Prostate gland (tissue), 2 donors: ENCODE data around the gene CYS1. TPM values are rescaled to one million over a fixed set of nuclear protein-coding genes. Genes with fewer than 3 reads are reported as not detected.

Experiments
- DNase-seq: peaks from one replicate; pipeline ENCODE4 v3.0.0-alpha.2; 2019; ENCODE audit warnings: low spot score
- H3K27ac ChIP-seq, 2 donors: fragments of 200-600 bp; sonication (generic); 2 replicates each; pipeline ENCODE4 v1.5.1; 2017 to 2019
- H3K27me3 ChIP-seq: fragments of 200-600 bp; sonication (generic); replicated peaks from 2 replicates; pipeline ENCODE4 v1.5.1; 2019; ENCODE audit not compliant: insufficient read depth
- H3K36me3 ChIP-seq, 2 donors: fragments of 200-600 bp; sonication (generic); 1 replicate in 1 of 2; 2 replicates in 1 of 2; pipeline versions ENCODE4 v1.5.1 to v1.8.1; 2017 to 2019
- H3K4me1 ChIP-seq: fragments of 200-600 bp; sonication (generic); replicated peaks from 2 replicates; pipeline ENCODE4 v1.5.1; 2019
- H3K4me3 ChIP-seq, 2 donors: fragments of 200-600 bp; sonication (generic); 2 replicates each; pipeline ENCODE4 v1.5.1; 2017 to 2019
- H3K9me3 ChIP-seq: fragments of 200-600 bp; sonication (generic); 2 replicates; pipeline ENCODE4 v1.5.1; 2017
- POLR2A ChIP-seq: fragments of 450-650 bp; IDR thresholded peaks from one replicate; pipeline ENCODE4 v1.6.1; 2016; ENCODE audit warnings: antibody characterized with exemption, mild to moderate bottlenecking
- POLR2AphosphoS5 ChIP-seq: sonication (generic); formaldehyde crosslinking; IDR thresholded peaks from one replicate; pipeline ENCODE4 v1.6.1; 2017; ENCODE audit warnings: antibody characterized with exemption
- WGBS: methylation state at CpG from one replicate; pipeline ENCODE4 v1.1.5; 2018; 5-methylcytosine and 5-hydroxymethylcytosine counted together
- intact Hi-C: fragments of 100-400 bp; cut with DNase I; formaldehyde crosslinking; loops from one replicate; pipeline ENCODE4 v1.14.2; 2022
- total RNA-seq, 2 donors: library from RNA; depleted of rRNA; stranded (reverse); fragments of >200 nt; gene quantifications; one replicate each; pipeline ENCODE4 v1.1.0, GENCODE V29; 2016
- TF ChIP-seq, protein P1 (sequence below), 4 experiments: fragments of 200-600 bp in 2 of 4; fragments of 450-650 bp in 2 of 4; sonication (generic) in 2 of 4; IDR thresholded peaks; 1 replicate in 3 of 4; 2 replicates in 1 of 4; pipeline ENCODE4 v1.5.1; 2016 to 2019; ENCODE audit warnings: antibody characterized with exemption in 4 of 4, mild to moderate bottlenecking in 2 of 4, moderate library complexity in 2 of 4

CYS1 gene
- total RNA-seq, 2 donors from 2014 or later, result 1.5 to 5.2 TPM

DNA sequence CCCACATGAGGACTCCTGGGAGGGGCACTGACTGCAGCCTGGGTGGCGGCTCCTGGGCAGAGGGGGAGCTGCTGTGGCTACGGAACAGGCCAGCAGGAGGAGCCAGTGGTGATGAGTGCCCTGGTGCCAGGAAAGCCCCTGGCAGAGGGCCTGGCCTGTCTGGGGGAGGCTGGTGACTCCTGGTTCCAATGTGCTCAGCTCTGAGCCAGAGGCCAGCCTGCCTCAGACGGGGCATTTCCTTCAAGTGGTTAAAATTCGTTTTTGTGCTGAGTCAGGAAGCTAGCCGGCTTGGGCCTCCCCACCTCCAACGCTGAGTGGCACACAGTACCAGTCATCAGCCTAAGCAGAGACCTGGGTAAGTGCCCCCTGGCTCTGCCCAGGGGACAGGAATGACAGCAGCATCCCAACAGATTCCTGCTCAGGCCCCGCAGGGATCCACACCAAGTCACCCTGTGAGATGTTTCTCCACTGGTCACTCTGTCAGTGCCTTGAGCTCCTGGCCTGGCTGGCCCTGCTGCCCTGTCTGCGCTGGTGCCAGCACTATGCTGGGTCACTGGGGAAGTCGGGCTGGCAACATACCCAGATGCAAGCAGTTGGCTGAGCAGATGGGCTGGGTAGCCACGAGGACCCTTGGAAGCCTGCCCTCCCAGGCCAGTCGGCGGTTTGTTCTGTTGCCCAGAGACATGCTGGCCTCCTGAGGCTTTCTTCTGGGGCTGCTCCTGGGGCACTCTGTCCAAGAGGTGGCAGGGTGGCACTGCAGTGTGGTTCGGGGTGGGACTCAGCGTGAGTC, 43.9 kb downstream of the CYS1 start:
- Histone ChIP-seq H3K27ac (peak overlapping the region; percentile 14 to 19), H3K27me3 (no peaks in the 10 kb centered on the region), H3K9me3 (no peaks in the 10 kb centered on the region), H3K4me3 (no peak overlapping the region), H3K4me1 (no peaks in the 10 kb centered on the region), H3K36me3 (no peaks in the 10 kb centered on the region)
- WGBS, result 37% methylated on average over 14 of the region's 14 CpGs
- intact Hi-C loops, result no loop called here
- TF ChIP-seq POLR2AphosphoS5, result no peak
- TF ChIP-seq, protein P1, sequence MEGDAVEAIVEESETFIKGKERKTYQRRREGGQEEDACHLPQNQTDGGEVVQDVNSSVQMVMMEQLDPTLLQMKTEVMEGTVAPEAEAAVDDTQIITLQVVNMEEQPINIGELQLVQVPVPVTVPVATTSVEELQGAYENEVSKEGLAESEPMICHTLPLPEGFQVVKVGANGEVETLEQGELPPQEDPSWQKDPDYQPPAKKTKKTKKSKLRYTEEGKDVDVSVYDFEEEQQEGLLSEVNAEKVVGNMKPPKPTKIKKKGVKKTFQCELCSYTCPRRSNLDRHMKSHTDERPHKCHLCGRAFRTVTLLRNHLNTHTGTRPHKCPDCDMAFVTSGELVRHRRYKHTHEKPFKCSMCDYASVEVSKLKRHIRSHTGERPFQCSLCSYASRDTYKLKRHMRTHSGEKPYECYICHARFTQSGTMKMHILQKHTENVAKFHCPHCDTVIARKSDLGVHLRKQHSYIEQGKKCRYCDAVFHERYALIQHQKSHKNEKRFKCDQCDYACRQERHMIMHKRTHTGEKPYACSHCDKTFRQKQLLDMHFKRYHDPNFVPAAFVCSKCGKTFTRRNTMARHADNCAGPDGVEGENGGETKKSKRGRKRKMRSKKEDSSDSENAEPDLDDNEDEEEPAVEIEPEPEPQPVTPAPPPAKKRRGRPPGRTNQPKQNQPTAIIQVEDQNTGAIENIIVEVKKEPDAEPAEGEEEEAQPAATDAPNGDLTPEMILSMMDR (IDR thresholded peaks at IDR 0.05), result peak in 2 of 4 experiments; percentile 13 to 58
- DNase-seq, result no peak

DNA sequence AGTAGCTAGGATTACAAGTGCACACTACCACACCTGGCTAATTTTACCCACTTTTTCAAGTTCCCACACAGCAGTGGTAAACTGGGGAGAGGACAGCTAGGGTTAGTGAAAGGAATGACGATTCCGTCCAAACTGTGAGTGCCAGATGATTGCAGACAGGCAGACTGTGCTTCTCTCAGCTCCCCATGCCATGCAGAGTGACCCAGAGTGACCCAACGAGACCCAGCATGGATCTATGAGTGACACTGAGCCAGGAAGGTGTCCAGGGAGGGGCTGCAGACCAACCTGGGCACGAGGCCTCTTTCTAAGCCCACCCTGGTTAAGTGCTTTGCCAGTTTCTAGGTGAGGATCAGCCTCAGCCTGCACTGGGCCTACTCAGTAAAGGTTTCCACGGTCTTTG, 44.6 kb downstream of the CYS1 start:
- Histone ChIP-seq H3K9me3 (no peaks in the 10 kb centered on the region), H3K4me3 (no peak overlapping the region), H3K36me3 (no peaks in the 10 kb centered on the region), H3K4me1 (no peaks in the 10 kb centered on the region), H3K27ac (no peak overlapping the region), H3K27me3 (no peaks in the 10 kb centered on the region)
- no peak for TF ChIP-seq POLR2A
- TF ChIP-seq, protein P1 (IDR thresholded peaks at IDR 0.05), result no peak
- TF ChIP-seq POLR2AphosphoS5, result no peak
- 64% methylated on average over 5 of the region's 5 CpGs for WGBS
- intact Hi-C loops, result no loop called here
- DNase-seq, result no peak

DNA sequence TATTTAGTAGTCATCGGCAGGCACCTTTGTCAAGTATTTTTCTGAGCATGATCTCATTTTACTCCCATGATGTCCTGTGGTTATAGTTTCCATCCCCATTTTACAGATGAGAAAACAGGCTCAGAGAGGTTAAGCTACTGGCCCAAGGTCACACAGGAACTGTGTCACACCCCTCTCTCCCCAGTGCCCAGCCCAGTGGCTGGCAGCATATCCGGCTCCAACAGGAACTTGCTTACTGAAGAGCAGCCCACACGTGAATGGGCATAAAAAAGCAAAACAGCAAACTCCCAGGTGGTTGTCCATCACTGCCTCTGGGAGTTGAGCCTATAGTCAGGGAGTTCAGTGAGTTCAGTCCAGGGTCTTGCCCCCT, 45.2 kb downstream of the CYS1 start:
- TF ChIP-seq, protein P1 (IDR thresholded peaks at IDR 0.05), result no peak
- TF ChIP-seq POLR2AphosphoS5 (no peak), POLR2A (no peak)
- intact Hi-C loops, result no loop called here
- 69% methylated on average over 3 of the region's 3 CpGs for WGBS
- Histone ChIP-seq H3K27me3 (no peaks in the 10 kb centered on the region), H3K4me1 (no peaks in the 10 kb centered on the region), H3K4me3 (no peak overlapping the region), H3K36me3 (no peaks in the 10 kb centered on the region), H3K27ac (no peak overlapping the region), H3K9me3 (no peaks in the 10 kb centered on the region)
- no peak for DNase-seq

DNA sequence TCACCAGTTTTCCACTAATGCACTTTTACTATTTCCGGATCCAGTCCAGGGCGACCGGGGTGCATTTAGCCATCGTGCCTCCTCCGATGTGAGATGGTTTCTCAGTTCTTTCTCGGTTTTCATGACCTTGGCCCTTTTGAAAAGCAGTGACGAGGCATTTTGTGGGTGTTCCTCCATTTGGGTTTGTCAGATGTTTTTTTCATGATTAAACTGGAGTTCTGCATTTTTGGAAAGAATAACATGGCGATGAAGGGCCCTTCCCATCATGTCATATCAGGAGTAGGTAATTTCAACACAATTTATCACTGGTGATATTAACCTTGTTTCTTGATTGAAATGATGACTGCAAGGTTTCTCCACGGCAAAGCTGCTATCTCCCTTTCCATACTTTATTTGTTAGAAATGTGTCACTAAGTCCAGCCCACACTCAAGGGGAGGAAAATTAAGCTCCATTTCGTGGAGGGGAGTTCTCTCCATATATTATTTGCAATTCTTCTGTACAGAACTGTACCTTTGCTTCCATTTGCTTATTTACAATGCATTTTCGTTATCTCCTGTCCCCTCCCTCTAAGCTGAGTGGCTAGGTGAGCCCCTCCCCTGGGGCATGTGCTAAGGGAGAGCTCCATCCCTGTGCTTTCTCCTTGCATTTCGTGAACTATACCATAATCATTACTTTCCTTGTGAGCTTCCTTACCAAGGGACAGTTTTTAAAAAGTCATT, 45.7 kb downstream of the CYS1 start:
- no peaks in the 10 kb centered on the region for H3K4me1 ChIP-seq
- no peak for TF ChIP-seq POLR2A
- TF ChIP-seq, protein P1 (IDR thresholded peaks at IDR 0.05), result no peak
- no peak for TF ChIP-seq POLR2AphosphoS5

More for the DNA sequence above, 45.7 kb downstream of the CYS1 start:
- Histone ChIP-seq H3K36me3 (no peaks in the 10 kb centered on the region), H3K4me3 (no peak overlapping the region), H3K27ac (no peak overlapping the region), H3K9me3 (no peaks in the 10 kb centered on the region), H3K27me3 (no peaks in the 10 kb centered on the region)
- DNase-seq, result no peak
- intact Hi-C loops, result no loop called here
- 87% methylated on average over 12 of the region's 12 CpGs for WGBS
